PC-3 (cell line): ENCODE data around the gene MAP4K2. TPM values are rescaled to one million over a fixed set of nuclear protein-coding genes. Genes with fewer than 3 reads are reported as not detected.
A peak's percentile ranks its signal among the peaks of the same experiment; 100 is the strongest.

ENCODE experiments used
- ATAC-seq: fragments of 200-7000 bp; cut with Tn5 transposase; 2 replicates; pipeline ENCODE4 v1.9.1; 2020; ENCODE audit warnings: mild to moderate bottlenecking, moderate library complexity
- BruUV-seq: library from RNA; stranded (reverse); fragments of 400-500 nt; replicated peaks from 2 replicates; lab custom pipeline; 2021; lab: Mats Ljungman, UMichigan
- CTCF ChIA-PET: fragments of 300-600 bp; sonication (Branson Sonifier 250); formaldehyde crosslinking; loops from one replicate; lab custom pipeline; 2022; ENCODE audit warnings: antibody characterized with exemption; lab: Charles Lee
- POLR2A ChIA-PET: fragments of 300-600 bp; sonication (Branson Sonifier 250); formaldehyde crosslinking; loops from one replicate; lab custom pipeline; 2022; ENCODE audit warnings: antibody characterized with exemption; ENCODE audit not compliant: unreplicated experiment; lab: Charles Lee
- DNase-seq: peaks from one replicate; pipeline ENCODE4 v3.0.0-alpha.2; 2015
- H2AFZ ChIP-seq: fragments of 300-600 bp; sonication (generic); 2 replicates; pipeline ENCODE4 v1.6.0; 2016; ENCODE audit warnings: antibody characterized with exemption, low read length
- H3F3A ChIP-seq: fragments of 300-600 bp; sonication (generic); one replicate; pipeline ENCODE4 v1.6.0; 2017; ENCODE audit warnings: antibody characterized with exemption, low read length, control low read depth, mild to moderate bottlenecking; ENCODE audit not compliant: unreplicated experiment
- H3K27ac ChIP-seq: fragments of 300-600 bp; sonication (generic); 2 replicates; pipeline ENCODE4 v1.5.1; 2016; ENCODE audit warnings: mild to moderate bottlenecking, low read length
- H3K27me3 ChIP-seq: fragments of 300-600 bp; sonication (generic); 2 replicates; pipeline ENCODE4 v1.6.1; 2016; ENCODE audit warnings: low read length, mixed read lengths
- H3K36me3 ChIP-seq: fragments of 300-600 bp; sonication (generic); 2 replicates; pipeline ENCODE4 v1.6.1; 2016; ENCODE audit warnings: low read depth, mixed run types, low read length, mixed read lengths
- H3K4me1 ChIP-seq: fragments of 300-600 bp; sonication (generic); 2 replicates; pipeline ENCODE4 v1.5.1; 2016; ENCODE audit warnings: low read length; ENCODE audit not compliant: insufficient read depth
- H3K4me2 ChIP-seq: fragments of 300-600 bp; sonication (generic); 2 replicates; pipeline ENCODE4 v1.6.0; 2016; ENCODE audit warnings: low read length
- H3K4me3 ChIP-seq: fragments of 300-600 bp; sonication (generic); 2 replicates; pipeline ENCODE4 v1.5.1; 2016; ENCODE audit warnings: mild to moderate bottlenecking, low read length, mixed read lengths
- H3K79me2 ChIP-seq: fragments of 300-600 bp; sonication (generic); 2 replicates; pipeline ENCODE4 v1.6.1; 2017; ENCODE audit warnings: low read length, mixed read lengths
- H3K9ac ChIP-seq: fragments of 300-600 bp; sonication (generic); 2 replicates; pipeline ENCODE4 v1.6.0; 2016; ENCODE audit warnings: mild to moderate bottlenecking, low read length
- H3K9me2 ChIP-seq: fragments of 300-600 bp; sonication (generic); replicated peaks from 2 replicates; pipeline ENCODE4 v1.6.1; 2016; ENCODE audit warnings: mixed run types, low read length, mixed read lengths
- H3K9me3 ChIP-seq: fragments of 300-600 bp; sonication (generic); 2 replicates; pipeline ENCODE4 v1.6.1; 2016; ENCODE audit warnings: low read length, mixed read lengths
- H4K20me1 ChIP-seq: fragments of 300-600 bp; sonication (generic); 2 replicates; pipeline ENCODE4 v1.6.1; 2016; ENCODE audit warnings: low read length, mixed read lengths
- EZH2 ChIP-seq: fragments of 300-600 bp; sonication (generic); IDR thresholded peaks from one replicate; pipeline ENCODE4 v1.6.1; 2017; ENCODE audit warnings: antibody characterized with exemption, mild to moderate bottlenecking, low read length; ENCODE audit not compliant: unreplicated experiment
- EZH2phosphoT487 ChIP-seq: fragments of 300-600 bp; sonication (generic); IDR thresholded peaks from 2 replicates; pipeline ENCODE4 v1.6.1; 2018; ENCODE audit warnings: mild to moderate bottlenecking, antibody characterized with exemption, low read length, borderline replicate concordance
- intact Hi-C: fragments of 100-400 bp; cut with micrococcal nuclease; formaldehyde crosslinking; loops from 2 replicates; pipeline ENCODE4 v1.9.0; 2023
- total RNA-seq: library from RNA; depleted of rRNA; stranded (reverse); fragments of >200 nt; gene quantifications from 2 replicates; pipeline ENCODE4 v1.2.3, GENCODE V29; 2014
- TF ChIP-seq, protein P1 (sequence below): fragments of 300-600 bp; sonication (generic); conservative IDR thresholded peaks from 2 replicates; pipeline ENCODE4 v1.5.1; 2017; ENCODE audit warnings: antibody characterized with exemption, low read depth, mild to moderate bottlenecking, low read length

The MAP4K2 gene
- total RNA-seq, 1 experiment from 2014 or later, result 55.6 TPM

DNA sequence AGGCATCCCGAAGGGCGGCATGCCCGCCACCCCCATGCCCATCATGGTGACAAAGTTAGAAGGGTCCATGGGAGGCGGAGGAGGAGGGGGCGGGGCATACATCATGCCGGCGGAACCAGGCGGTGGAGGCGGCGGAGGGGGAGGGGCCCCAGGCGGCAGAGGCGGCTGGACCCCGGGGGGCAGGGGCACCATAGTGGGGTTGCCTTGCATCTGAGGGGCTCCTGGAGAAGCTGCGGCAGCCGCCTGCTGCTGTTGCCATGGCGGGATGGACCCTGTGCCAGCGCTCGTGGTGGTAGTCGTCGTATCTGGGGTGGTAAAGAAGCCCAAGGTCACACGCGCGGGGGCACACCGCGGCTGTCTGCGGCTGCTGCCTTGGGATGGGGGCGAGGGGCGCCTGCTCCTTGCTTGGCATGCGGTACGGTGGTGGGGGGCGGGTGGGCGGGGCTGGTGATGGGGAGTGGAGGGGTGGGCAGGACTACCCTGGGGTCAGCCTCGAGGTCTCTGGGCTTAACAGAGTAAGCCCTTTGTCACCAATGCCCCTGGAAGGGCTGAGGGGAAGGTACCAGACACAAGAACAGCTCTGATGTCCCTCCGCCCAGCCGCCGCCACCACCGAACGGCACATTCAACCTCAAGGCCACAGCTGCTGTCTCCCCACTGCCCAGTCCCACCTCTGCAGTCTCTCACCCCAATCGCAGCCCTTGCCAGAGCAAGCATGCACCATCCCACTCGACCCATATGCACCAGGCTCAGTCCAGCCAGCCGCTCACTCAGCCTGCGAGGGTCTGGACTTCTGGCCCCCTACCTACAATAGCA, 37.0 kb downstream of the MAP4K2 start:
- H3F3A ChIP-seq, result peaks cover 58% of the 10 kb centered on the region
- no peak overlapping the region for H3K27ac ChIP-seq
- no peaks in the 10 kb centered on the region for H3K9me3 ChIP-seq
- H2AFZ ChIP-seq, result no peak overlapping the region
- H3K4me3 ChIP-seq, result no peak overlapping the region
- no peak overlapping the region for H3K9ac ChIP-seq
- H3K79me2 ChIP-seq, result peaks cover 40% of the 10 kb centered on the region
- H3K9me2 ChIP-seq, result no peaks in the 10 kb centered on the region
- H4K20me1 ChIP-seq, result peaks cover 73% of the 10 kb centered on the region
- intact Hi-C loops, result no loop called here
- peaks cover 78% of the 10 kb centered on the region for H3K36me3 ChIP-seq
- POLR2A ChIA-PET, result no interaction called here
- H3K27me3 ChIP-seq, result no peaks in the 10 kb centered on the region
- H3K4me1 ChIP-seq, result no peaks in the 10 kb centered on the region
- BruUV-seq, result no TSS peak
- TF ChIP-seq, protein P1, sequence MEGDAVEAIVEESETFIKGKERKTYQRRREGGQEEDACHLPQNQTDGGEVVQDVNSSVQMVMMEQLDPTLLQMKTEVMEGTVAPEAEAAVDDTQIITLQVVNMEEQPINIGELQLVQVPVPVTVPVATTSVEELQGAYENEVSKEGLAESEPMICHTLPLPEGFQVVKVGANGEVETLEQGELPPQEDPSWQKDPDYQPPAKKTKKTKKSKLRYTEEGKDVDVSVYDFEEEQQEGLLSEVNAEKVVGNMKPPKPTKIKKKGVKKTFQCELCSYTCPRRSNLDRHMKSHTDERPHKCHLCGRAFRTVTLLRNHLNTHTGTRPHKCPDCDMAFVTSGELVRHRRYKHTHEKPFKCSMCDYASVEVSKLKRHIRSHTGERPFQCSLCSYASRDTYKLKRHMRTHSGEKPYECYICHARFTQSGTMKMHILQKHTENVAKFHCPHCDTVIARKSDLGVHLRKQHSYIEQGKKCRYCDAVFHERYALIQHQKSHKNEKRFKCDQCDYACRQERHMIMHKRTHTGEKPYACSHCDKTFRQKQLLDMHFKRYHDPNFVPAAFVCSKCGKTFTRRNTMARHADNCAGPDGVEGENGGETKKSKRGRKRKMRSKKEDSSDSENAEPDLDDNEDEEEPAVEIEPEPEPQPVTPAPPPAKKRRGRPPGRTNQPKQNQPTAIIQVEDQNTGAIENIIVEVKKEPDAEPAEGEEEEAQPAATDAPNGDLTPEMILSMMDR, result no peak
- TF ChIP-seq EZH2, result no peak
- TF ChIP-seq EZH2phosphoT487, result no peak
- CTCF ChIA-PET, result no interaction called here
- DNase-seq, result no peak
- ATAC-seq, result no peak
- H3K4me2 ChIP-seq, result no peak overlapping the region

DNA sequence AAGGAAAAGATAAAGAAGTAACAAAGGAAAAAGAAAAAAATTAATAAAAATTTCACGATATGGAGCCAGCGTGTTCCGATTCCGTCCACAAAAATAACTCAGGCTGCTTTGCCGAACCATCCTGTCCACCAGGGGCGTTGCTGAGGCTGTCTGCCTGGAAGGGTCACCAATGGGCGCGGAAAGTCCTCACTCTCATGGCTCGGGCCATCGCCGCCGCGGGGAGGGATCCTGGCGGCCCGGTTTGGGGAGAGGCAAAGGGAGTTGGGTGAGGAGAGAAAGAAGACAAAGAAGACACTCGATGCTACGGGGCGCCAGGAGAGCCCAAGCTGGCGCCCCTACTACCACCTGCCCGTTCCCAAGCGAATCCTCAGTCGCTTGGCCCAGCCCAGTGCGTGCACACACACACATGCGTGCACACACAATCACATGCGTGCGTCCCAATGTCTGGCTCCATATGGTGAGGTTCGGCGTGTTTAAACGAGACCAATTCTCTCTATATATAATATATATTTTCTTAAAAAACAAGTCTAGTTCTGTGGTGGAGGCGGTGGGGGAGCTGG, 37.6 kb downstream of the MAP4K2 start:
- Histone ChIP-seq H3K27me3 (no peaks in the 10 kb centered on the region), H3K9me3 (no peaks in the 10 kb centered on the region), H3K9ac (no peak overlapping the region), H3K4me3 (no peak overlapping the region), H3F3A (peaks cover 53% of the 10 kb centered on the region), H3K79me2 (peaks cover 33% of the 10 kb centered on the region), H3K9me2 (no peaks in the 10 kb centered on the region), H3K4me2 (no peak overlapping the region), H3K27ac (no peak overlapping the region), H3K36me3 (peaks cover 71% of the 10 kb centered on the region), H4K20me1 (peaks cover 66% of the 10 kb centered on the region), H3K4me1 (no peaks in the 10 kb centered on the region), H2AFZ (no peak overlapping the region)
- TF ChIP-seq EZH2phosphoT487, result no peak
- no peak for TF ChIP-seq EZH2
- TF ChIP-seq, protein P1, result peak; percentile 53
- ChIA-PET CTCF (no interaction called here), POLR2A (no interaction called here)
- DNase-seq (no peak), ATAC-seq (no peak)
- intact Hi-C loops, result no loop called here
- no TSS peak for BruUV-seq

DNA sequence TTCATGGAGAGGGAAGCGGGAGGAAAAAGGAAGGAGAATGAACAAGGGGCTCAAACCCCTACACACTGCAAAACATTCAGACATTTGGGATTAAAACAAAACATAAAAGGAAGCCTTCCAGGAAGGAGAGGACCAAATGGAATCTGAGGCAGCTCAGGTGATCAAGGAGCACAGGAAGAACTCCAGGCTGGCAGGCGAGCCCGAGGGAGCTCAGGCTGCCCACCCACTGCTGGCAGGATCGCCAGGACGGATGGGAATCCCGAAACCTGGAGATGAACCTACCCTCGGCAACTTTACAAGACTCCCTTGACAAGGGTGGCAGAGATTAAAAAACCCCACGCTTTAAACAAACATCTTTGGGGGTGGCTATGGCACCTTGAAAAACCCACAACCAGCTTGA, 38.3 kb downstream of the MAP4K2 start:
- Histone ChIP-seq H3K9ac (no peak overlapping the region), H3F3A (peaks cover 48% of the 10 kb centered on the region), H3K27me3 (no peaks in the 10 kb centered on the region), H3K4me1 (no peaks in the 10 kb centered on the region), H3K4me2 (no peak overlapping the region), H3K9me3 (no peaks in the 10 kb centered on the region), H4K20me1 (peaks cover 60% of the 10 kb centered on the region), H3K27ac (no peak overlapping the region), H3K36me3 (peaks cover 65% of the 10 kb centered on the region), H3K9me2 (no peaks in the 10 kb centered on the region), H2AFZ (no peak overlapping the region), H3K79me2 (peaks cover 27% of the 10 kb centered on the region), H3K4me3 (no peak overlapping the region)
- no peak for ATAC-seq
- DNase-seq, result no peak
- intact Hi-C loops, result no loop called here
- no peak for TF ChIP-seq EZH2phosphoT487
- TF ChIP-seq, protein P1, result no peak
- no peak for TF ChIP-seq EZH2
- ChIA-PET CTCF (no interaction called here), POLR2A (no interaction called here)
- TSS peak; percentile 32 for BruUV-seq
